Osteoblast (primary cell): Measurements from ENCODE around the gene NCBP2L. TPM values are rescaled to one million over a fixed set of nuclear protein-coding genes. Genes with fewer than 3 reads are reported as not detected.

Source experiments
- DNase-seq: peaks from one replicate; pipeline ENCODE4 v3.0.0; 2011; ENCODE audit warnings: low spot score, mixed read lengths; ENCODE audit not compliant: insufficient read length; ENCODE audit errors: missing footprints
- H2AFZ ChIP-seq: 2 replicates; pipeline ENCODE4 v1.6.0; 2011; ENCODE audit warnings: mild to moderate bottlenecking, low read length
- H3K27ac ChIP-seq: 2 replicates; pipeline ENCODE4 v1.5.1; 2011; ENCODE audit warnings: mild to moderate bottlenecking, low read depth, low read length, moderate library complexity
- H3K27me3 ChIP-seq: 2 replicates; pipeline ENCODE4 v1.6.0; 2012; ENCODE audit warnings: mild to moderate bottlenecking, control low read depth, inconsistent platforms, low read length, moderate library complexity; ENCODE audit not compliant: insufficient read depth
- H3K36me3 ChIP-seq: 2 replicates; pipeline ENCODE4 v1.5.1; 2011; ENCODE audit warnings: mild to moderate bottlenecking, low read length, control low read depth, moderate library complexity; ENCODE audit not compliant: insufficient read depth
- H3K4me1 ChIP-seq: 2 replicates; pipeline ENCODE4 v1.5.1; 2011; ENCODE audit warnings: mild to moderate bottlenecking, low read length, control low read depth, moderate library complexity; ENCODE audit not compliant: insufficient read depth
- H3K4me2 ChIP-seq: 2 replicates; pipeline ENCODE4 v1.6.0; 2011; ENCODE audit warnings: mild to moderate bottlenecking, low read length; ENCODE audit not compliant: insufficient read depth
- H3K4me3 ChIP-seq: fragments of 200-600 bp; sonication (generic); 3 replicates; pipeline ENCODE4 v1.5.1; 2012; ENCODE audit warnings: mild to moderate bottlenecking, low read length, inconsistent platforms; ENCODE audit not compliant: insufficient read depth
- H3K79me2 ChIP-seq: 2 replicates; pipeline ENCODE4 v1.6.0; 2012; ENCODE audit warnings: mild to moderate bottlenecking, low read length, control low read depth, inconsistent platforms; ENCODE audit not compliant: insufficient read depth
- H3K9me3 ChIP-seq: 2 replicates; pipeline ENCODE4 v1.5.1; 2011; ENCODE audit warnings: low read depth, low read length, control low read depth
- H4K20me1 ChIP-seq: 2 replicates; pipeline ENCODE4 v1.6.0; 2012; ENCODE audit warnings: mild to moderate bottlenecking, low read length, control low read depth; ENCODE audit not compliant: insufficient read depth
- total RNA-seq: library from RNA; depleted of rRNA; stranded (reverse); fragments of >200 nt; gene quantifications from 2 replicates; pipeline ENCODE4 v1.2.3, GENCODE V29; 2012
- TF ChIP-seq, protein P1 (sequence below): IDR thresholded peaks from 2 replicates; pipeline ENCODE4 v1.5.1; 2011; ENCODE audit warnings: mild to moderate bottlenecking, low read depth, low read length, moderate library complexity; ENCODE audit errors: extremely low read depth

The NCBP2L gene
- total RNA-seq, 1 donor = not detected

DNA sequence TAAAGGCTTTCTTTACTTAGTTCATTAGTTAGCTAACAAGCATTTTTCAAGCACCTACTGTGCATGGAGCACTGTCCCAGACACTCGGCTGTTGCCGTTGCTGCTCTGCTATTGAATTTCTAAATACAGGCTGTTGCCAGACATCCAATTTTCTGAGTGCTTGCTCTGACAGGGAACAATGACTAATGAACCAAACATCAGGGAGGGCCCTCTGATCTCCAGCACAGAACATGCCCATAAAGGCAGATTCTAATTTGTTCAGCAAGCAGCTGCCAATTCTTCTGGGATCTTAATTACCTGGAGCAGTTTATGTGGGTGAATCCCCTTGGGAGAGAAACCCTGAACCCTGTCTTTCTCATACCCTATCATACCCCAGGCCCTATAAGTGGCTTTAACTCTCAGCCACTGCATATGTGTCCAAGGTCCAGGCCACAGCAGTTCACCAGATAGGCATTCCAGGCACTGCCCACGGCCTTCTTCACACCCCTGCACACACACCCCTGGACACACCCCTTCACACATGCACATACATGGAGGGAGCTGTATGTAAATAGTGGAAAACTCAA is 29.9 kb upstream of the NCBP2L start:
- Histone ChIP-seq H3K79me2 (no peaks in the 10 kb centered on the region), H3K4me1 (peaks cover 3% of the 10 kb centered on the region), H2AFZ (no peak overlapping the region), H4K20me1 (no peaks in the 10 kb centered on the region), H3K9me3 (no peaks in the 10 kb centered on the region), H3K4me3 (no peak overlapping the region), H3K27me3 (peaks cover 46% of the 10 kb centered on the region), H3K27ac (no peak overlapping the region), H3K36me3 (no peaks in the 10 kb centered on the region), H3K4me2 (no peak overlapping the region)
- TF ChIP-seq, protein P1, sequence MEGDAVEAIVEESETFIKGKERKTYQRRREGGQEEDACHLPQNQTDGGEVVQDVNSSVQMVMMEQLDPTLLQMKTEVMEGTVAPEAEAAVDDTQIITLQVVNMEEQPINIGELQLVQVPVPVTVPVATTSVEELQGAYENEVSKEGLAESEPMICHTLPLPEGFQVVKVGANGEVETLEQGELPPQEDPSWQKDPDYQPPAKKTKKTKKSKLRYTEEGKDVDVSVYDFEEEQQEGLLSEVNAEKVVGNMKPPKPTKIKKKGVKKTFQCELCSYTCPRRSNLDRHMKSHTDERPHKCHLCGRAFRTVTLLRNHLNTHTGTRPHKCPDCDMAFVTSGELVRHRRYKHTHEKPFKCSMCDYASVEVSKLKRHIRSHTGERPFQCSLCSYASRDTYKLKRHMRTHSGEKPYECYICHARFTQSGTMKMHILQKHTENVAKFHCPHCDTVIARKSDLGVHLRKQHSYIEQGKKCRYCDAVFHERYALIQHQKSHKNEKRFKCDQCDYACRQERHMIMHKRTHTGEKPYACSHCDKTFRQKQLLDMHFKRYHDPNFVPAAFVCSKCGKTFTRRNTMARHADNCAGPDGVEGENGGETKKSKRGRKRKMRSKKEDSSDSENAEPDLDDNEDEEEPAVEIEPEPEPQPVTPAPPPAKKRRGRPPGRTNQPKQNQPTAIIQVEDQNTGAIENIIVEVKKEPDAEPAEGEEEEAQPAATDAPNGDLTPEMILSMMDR = no peak
- no peak for DNase-seq

DNA sequence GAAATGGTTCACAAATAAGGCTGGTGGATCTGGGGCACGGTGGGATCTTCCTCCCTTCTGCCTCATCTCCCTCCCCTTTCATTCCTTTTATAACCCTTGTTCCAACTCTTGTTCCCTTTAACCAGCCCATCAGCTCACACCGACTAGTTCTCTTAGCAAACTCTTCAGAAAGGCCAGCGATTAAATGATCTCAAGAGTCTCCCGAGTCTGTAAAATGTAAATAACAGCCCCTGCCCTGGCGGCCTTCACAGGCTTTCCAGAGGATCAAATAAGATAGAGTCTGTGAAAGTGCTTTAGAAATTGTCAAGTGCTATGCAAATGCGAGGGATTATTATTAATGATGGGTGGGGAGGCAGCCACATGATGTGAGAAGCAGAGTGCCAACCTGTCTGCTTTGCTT is 29.0 kb upstream of the NCBP2L start:
- DNase-seq = no peak
- Histone ChIP-seq H3K4me3 (no peak overlapping the region), H2AFZ (no peak overlapping the region), H3K4me1 (peaks cover 3% of the 10 kb centered on the region), H3K79me2 (no peaks in the 10 kb centered on the region), H3K36me3 (no peaks in the 10 kb centered on the region), H3K9me3 (no peaks in the 10 kb centered on the region), H3K27ac (no peak overlapping the region), H3K4me2 (no peak overlapping the region), H3K27me3 (peaks cover 47% of the 10 kb centered on the region), H4K20me1 (no peaks in the 10 kb centered on the region)
- TF ChIP-seq, protein P1 = no peak

DNA sequence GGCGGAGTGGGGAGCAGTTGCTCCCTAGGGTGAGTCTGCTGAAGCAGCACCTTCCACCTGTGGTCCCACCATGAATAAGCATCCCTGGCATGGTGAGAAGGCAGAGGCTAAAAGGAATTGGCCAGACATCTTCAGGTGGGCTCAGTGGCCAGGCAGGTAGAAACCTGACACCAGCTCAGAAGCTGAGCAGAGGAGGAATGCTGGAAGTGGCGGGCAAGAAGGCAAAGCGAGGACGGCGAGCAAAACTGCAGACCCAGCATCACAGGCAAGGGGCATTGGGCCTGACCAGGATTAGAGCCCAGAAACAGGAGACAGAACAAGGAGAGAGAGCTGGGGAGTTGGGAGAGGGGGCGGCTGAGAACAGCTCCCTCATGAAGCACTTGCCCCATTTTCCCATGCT is 27.3 kb upstream of the NCBP2L start:
- H3K79me2 ChIP-seq = no peaks in the 10 kb centered on the region

DNA sequence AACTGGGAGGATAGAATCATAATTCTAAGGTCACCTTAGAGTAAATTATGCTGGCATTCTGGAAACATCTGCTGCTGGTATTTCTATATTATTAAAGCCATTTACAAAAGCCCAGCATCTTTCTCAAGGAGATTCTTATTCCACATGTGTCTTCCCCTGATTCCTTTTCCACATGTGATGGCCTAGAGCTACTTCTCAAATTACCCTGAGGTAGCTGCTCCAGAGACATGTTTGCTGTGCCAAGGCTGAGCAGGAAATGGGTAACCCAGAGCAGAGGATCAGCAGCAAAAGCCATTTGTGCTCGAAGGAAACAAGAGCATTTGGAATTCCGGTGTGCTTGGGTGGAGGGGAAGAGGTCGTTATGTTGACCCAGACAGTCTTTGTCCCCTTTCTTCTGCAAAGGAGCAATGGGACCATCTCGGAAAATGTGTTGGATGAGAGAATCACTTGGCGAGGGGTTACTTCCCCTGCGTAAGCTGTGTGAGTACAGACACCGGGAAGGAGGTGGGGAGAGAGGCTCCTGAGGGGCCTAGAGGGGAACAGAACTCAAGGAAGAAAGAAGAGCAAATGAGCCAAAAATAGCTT is 26.6 kb upstream of the NCBP2L start:
- Histone ChIP-seq H3K36me3 (no peaks in the 10 kb centered on the region), H3K4me1 (peaks cover 3% of the 10 kb centered on the region), H3K9me3 (no peaks in the 10 kb centered on the region), H3K27ac (no peak overlapping the region), H3K79me2 (no peaks in the 10 kb centered on the region), H2AFZ (no peak overlapping the region), H3K27me3 (peaks cover 42% of the 10 kb centered on the region), H3K4me2 (no peak overlapping the region), H3K4me3 (no peak overlapping the region), H4K20me1 (no peaks in the 10 kb centered on the region)
- no peak for DNase-seq
- TF ChIP-seq, protein P1 = no peak

More for the DNA sequence above, 27.3 kb upstream of the NCBP2L start:
- Histone ChIP-seq H4K20me1 (no peaks in the 10 kb centered on the region), H3K9me3 (no peaks in the 10 kb centered on the region), H3K4me3 (no peak overlapping the region), H3K36me3 (no peaks in the 10 kb centered on the region), H3K27ac (no peak overlapping the region), H2AFZ (no peak overlapping the region), H3K4me1 (peaks cover 3% of the 10 kb centered on the region), H3K4me2 (no peak overlapping the region), H3K27me3 (peaks cover 42% of the 10 kb centered on the region)
- DNase-seq = no peak
- TF ChIP-seq, protein P1 = no peak
